Measurements from ENCODE around the gene TSPAN32. TPM values are rescaled to one million over a fixed set of nuclear protein-coding genes. Genes with fewer than 3 reads are reported as not detected.
"Not testable (repeated sequence)": the region's sequence is repeated elsewhere in the genome, so short reads cannot be mapped to it uniquely, and the experiment has no call there.

Gene TSPAN32
- total RNA-seq, 1 donor from 2014 or later, result 4.5 TPM

GRCh38 chr11:2363130-2363529 is 61.3 kb downstream of the TSPAN32 start:
- peaks cover 32% of the 10 kb centered on the region for H3K27me3 Mint-ChIP-seq
- no peaks in the 10 kb centered on the region for H3K36me3 Mint-ChIP-seq (ENCODE audit: insufficient read depth)
- peaks cover 2% of the 10 kb centered on the region for H3K4me1 Mint-ChIP-seq (ENCODE audit: low read depth)
- TF ChIP-seq CTCF (IDR thresholded peaks at IDR 0.05; ENCODE audit: unreplicated experiment), result no peak
- H3K9me3 Mint-ChIP-seq (ENCODE audit: low read depth), result no peaks in the 10 kb centered on the region
- no peak overlapping the region for H3K4me3 Mint-ChIP-seq (ENCODE audit: low read depth)
- H3K27ac Mint-ChIP-seq, result no peak overlapping the region
- no peak for DNase-seq (ENCODE audit: low spot score, unreplicated experiment)

GRCh38 chr11:2363577-2364370 is 62.0 kb downstream of the TSPAN32 start:
- H3K4me3 Mint-ChIP-seq (ENCODE audit: low read depth), result no peak overlapping the region
- peaks cover 32% of the 10 kb centered on the region for H3K27me3 Mint-ChIP-seq
- H3K9me3 Mint-ChIP-seq (ENCODE audit: low read depth), result no peaks in the 10 kb centered on the region
- peaks cover 2% of the 10 kb centered on the region for H3K4me1 Mint-ChIP-seq (ENCODE audit: low read depth)
- no peak for DNase-seq (ENCODE audit: low spot score, unreplicated experiment)
- no peaks in the 10 kb centered on the region for H3K36me3 Mint-ChIP-seq (ENCODE audit: insufficient read depth)
- TF ChIP-seq CTCF (IDR thresholded peaks at IDR 0.05; ENCODE audit: unreplicated experiment), result no peak
- no peak overlapping the region for H3K27ac Mint-ChIP-seq

- peaks cover 29% of the 10 kb centered on the region for H3K27me3 Mint-ChIP-seq
- not testable (repeated sequence) for H3K27ac Mint-ChIP-seq; H3K36me3 Mint-ChIP-seq (ENCODE audit: insufficient read depth); DNase-seq (ENCODE audit: low spot score, unreplicated experiment); H3K4me1 Mint-ChIP-seq (ENCODE audit: low read depth); H3K4me3 Mint-ChIP-seq (ENCODE audit: low read depth); H3K9me3 Mint-ChIP-seq (ENCODE audit: low read depth)
Measured at GRCh38 chr11:2364386-2364785, 62.6 kb downstream of the TSPAN32 start.

GRCh38 chr11:2365571-2366210 is 63.9 kb downstream of the TSPAN32 start:
- no peak for TF ChIP-seq CTCF (IDR thresholded peaks at IDR 0.05; ENCODE audit: unreplicated experiment)
- H3K9me3 Mint-ChIP-seq (ENCODE audit: low read depth), result no peaks in the 10 kb centered on the region
- no peak overlapping the region for H3K27ac Mint-ChIP-seq
- H3K4me3 Mint-ChIP-seq (ENCODE audit: low read depth), result no peak overlapping the region
- H3K27me3 Mint-ChIP-seq, result peaks cover 26% of the 10 kb centered on the region
- peaks cover 2% of the 10 kb centered on the region for H3K4me1 Mint-ChIP-seq (ENCODE audit: low read depth)
- no peak for DNase-seq (ENCODE audit: low spot score, unreplicated experiment)
- H3K36me3 Mint-ChIP-seq (ENCODE audit: insufficient read depth), result no peaks in the 10 kb centered on the region

GRCh38 chr11:2366276-2366675 is 64.5 kb downstream of the TSPAN32 start:
- H3K27ac Mint-ChIP-seq, result no peak overlapping the region
- H3K27me3 Mint-ChIP-seq, result peaks cover 23% of the 10 kb centered on the region
- no peak overlapping the region for H3K4me3 Mint-ChIP-seq (ENCODE audit: low read depth)
- peaks cover 2% of the 10 kb centered on the region for H3K4me1 Mint-ChIP-seq (ENCODE audit: low read depth)
- no peak for DNase-seq (ENCODE audit: low spot score, unreplicated experiment)
- no peaks in the 10 kb centered on the region for H3K9me3 Mint-ChIP-seq (ENCODE audit: low read depth)
- no peaks in the 10 kb centered on the region for H3K36me3 Mint-ChIP-seq (ENCODE audit: insufficient read depth)
- no peak for TF ChIP-seq CTCF (IDR thresholded peaks at IDR 0.05; ENCODE audit: unreplicated experiment)

Data from progenitor cell of endocrine pancreas (in vitro differentiated cells).